ENCODE measurements around the gene ADARB2.

ADARB2 gene

GRCh38 chr10:1291178-1292090 is 445.9 kb downstream of the ADARB2 start:
- no peak overlapping the region for H3K4me3 ChIP-seq (ENCODE audit: low read depth, low read length)
- TF ChIP-seq, protein P1, sequence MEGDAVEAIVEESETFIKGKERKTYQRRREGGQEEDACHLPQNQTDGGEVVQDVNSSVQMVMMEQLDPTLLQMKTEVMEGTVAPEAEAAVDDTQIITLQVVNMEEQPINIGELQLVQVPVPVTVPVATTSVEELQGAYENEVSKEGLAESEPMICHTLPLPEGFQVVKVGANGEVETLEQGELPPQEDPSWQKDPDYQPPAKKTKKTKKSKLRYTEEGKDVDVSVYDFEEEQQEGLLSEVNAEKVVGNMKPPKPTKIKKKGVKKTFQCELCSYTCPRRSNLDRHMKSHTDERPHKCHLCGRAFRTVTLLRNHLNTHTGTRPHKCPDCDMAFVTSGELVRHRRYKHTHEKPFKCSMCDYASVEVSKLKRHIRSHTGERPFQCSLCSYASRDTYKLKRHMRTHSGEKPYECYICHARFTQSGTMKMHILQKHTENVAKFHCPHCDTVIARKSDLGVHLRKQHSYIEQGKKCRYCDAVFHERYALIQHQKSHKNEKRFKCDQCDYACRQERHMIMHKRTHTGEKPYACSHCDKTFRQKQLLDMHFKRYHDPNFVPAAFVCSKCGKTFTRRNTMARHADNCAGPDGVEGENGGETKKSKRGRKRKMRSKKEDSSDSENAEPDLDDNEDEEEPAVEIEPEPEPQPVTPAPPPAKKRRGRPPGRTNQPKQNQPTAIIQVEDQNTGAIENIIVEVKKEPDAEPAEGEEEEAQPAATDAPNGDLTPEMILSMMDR (IDR thresholded peaks at IDR 0.05; ENCODE audit: low read depth, low read length) = no peak

DNA sequence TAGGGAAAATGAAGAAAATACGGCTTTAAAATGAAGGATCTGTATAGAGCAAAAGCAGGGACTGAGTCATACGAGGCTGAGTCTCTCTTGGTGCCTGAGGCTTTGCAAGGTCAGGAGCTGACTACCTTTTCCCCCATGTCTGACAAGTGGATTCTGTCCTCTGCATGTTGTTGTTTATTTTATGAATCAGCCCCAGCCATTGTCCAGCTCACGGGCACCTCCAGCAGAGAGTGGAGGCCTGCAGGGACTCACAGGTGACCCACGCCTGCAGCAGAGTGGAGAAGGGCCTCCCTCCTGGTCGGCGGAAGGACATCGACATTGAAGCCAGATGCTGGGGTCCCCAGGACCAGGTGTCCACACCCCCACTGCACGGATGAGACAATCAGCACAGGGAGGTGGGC is 447.3 kb downstream of the ADARB2 start:
- TF ChIP-seq, protein P1 (IDR thresholded peaks at IDR 0.05; ENCODE audit: low read depth, low read length) = no peak
- no peak overlapping the region for H3K4me3 ChIP-seq (ENCODE audit: low read depth, low read length)

DNA sequence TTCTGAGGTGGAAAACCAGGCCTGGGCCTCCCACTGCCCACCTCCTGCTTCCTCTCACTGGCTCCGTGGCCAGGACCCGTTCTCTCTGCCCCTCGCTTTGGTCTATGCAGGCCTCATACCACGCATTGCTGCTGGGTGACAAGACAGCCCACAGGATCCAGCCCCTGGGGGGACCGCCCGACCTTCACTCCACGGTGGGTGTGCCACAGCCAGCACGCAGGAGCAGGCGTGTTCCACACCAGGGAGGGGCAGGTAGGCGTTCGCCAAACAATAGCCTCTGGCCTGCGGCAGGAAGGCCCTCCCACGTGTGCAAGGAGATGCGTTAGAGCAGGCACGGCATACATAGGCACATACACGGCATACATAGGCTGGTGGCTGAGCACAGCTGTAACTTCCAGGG is 447.7 kb downstream of the ADARB2 start:
- TF ChIP-seq, protein P1 (IDR thresholded peaks at IDR 0.05; ENCODE audit: low read depth, low read length) = no peak
- no peak overlapping the region for H3K4me3 ChIP-seq (ENCODE audit: low read depth, low read length)

DNA sequence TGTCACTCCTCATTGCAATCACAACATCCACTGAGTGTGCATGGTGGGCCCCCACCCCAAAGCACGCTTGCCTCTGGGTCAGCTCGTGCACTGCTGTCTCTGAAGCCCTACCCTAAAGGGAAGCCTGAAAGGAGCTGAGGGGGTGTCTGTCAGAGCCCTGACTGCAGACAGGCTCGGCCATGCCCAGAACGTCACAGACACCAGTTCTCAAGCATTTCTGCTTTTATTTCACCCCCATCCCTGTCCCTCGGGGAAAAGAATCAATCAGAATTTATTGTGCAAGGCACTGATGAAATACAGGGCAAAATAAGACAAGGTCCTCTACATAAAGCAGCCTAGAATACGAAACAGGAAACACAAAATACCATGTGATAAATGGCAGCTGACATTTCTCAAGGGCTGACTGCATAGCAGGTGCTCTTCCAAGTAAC is 449.3 kb downstream of the ADARB2 start:
- no peak overlapping the region for H3K4me3 ChIP-seq (ENCODE audit: low read depth, low read length)
- TF ChIP-seq, protein P1 (IDR thresholded peaks at IDR 0.05; ENCODE audit: low read depth, low read length) = no peak

DNA sequence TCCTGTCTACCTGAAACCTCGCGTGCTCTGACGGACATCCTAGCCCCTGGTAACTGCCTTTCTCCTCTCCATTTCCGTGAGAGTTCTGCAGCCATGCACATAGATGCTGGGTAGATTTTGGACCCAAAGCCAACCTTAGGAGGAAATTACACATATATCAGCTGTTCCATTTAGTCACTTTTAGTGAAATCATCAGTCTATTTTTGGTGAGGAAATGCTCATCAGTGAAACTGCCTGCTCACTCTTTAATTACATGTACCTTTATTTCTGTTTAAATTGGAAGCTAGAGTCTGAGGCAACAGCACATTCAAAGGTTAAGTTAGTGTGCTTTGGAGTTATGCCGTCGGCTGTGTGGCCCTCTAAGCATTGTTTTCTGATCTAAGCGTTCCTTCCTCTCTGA is 449.8 kb downstream of the ADARB2 start:
- TF ChIP-seq, protein P1 (IDR thresholded peaks at IDR 0.05; ENCODE audit: low read depth, low read length) = no peak
- no peak overlapping the region for H3K4me3 ChIP-seq (ENCODE audit: low read depth, low read length)

- no peak overlapping the region for H3K4me3 ChIP-seq (ENCODE audit: low read depth, low read length)
- TF ChIP-seq, protein P1 (IDR thresholded peaks at IDR 0.05; ENCODE audit: low read depth, low read length) = no peak
These were observed 453.2 kb downstream of the ADARB2 start for GRCh38 chr10:1284076-1284475.

DNA sequence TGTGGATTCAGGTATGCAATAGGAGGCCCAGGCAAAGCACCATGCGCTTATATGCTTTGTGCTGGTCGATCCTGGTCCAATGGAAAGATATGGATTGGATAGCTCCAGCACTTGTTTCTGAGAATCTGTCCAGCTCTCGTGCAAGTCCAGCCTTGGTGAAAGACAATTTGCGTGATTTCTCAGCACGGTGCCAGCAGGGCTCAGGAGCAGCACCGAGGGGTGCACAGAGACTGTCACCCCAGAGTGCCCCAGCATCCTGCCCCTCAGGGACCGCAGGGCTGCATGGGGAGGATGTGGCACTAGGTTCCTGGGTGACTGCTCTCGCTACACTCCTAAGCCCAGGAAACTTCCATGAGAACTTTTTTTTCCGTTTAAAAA is 455.9 kb downstream of the ADARB2 start:
- TF ChIP-seq, protein P1 (IDR thresholded peaks at IDR 0.05; ENCODE audit: low read depth, low read length) = no peak
- H3K4me3 ChIP-seq (ENCODE audit: low read depth, low read length) = no peak overlapping the region
